ENCODE data around the gene ADAM10. TPM values are rescaled to one million over a fixed set of nuclear protein-coding genes. Genes with fewer than 3 reads are reported as not detected.

The ADAM10 gene
- total RNA-seq, 1 experiment from 2014 or later: 170 TPM

DNA sequence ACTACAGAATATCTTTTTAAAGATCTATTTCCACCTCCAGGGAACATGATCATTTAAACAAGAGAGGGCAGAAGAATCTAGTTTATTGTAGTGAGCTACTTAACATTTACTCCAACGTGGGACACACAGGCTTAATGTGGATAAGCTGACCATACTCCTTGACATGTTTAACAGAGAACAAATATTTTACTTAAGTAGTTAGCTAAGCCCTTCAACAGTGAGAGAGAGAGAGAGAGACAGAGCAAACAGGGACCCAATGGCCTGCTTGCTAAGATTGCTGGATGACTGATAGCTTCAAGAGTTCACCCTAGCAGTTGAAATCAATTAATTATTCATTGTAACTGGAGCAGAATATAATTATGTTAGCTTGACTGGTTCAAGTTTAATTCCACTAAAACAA lies 158.6 kb downstream of the ADAM10 start:
- CTCF ChIA-PET: interaction anchor here (0.6 to 2.2 kb wide), 2 partner anchors 14 to 173 kb away, joined by 3 to 4 read pairs; no protein-coding TSS in a partner anchor
- H3K36me3 ChIP-seq (ENCODE audit: control insufficient read depth, insufficient read depth, low read length): no peaks in the 10 kb centered on the region
- no peaks in the 10 kb centered on the region for H3K9me3 ChIP-seq
- no peaks in the 10 kb centered on the region for H3K27me3 Mint-ChIP-seq (ENCODE audit: insufficient read depth, unreplicated experiment)
- no peak for DNase-seq
- peak overlapping the region; percentile 51 for H3K4me3 Mint-ChIP-seq (ENCODE audit: unreplicated experiment)
- H3K36me3 Mint-ChIP-seq (ENCODE audit: insufficient read depth, unreplicated experiment): peaks cover 7% of the 10 kb centered on the region
- TF ChIP-seq, protein P1, sequence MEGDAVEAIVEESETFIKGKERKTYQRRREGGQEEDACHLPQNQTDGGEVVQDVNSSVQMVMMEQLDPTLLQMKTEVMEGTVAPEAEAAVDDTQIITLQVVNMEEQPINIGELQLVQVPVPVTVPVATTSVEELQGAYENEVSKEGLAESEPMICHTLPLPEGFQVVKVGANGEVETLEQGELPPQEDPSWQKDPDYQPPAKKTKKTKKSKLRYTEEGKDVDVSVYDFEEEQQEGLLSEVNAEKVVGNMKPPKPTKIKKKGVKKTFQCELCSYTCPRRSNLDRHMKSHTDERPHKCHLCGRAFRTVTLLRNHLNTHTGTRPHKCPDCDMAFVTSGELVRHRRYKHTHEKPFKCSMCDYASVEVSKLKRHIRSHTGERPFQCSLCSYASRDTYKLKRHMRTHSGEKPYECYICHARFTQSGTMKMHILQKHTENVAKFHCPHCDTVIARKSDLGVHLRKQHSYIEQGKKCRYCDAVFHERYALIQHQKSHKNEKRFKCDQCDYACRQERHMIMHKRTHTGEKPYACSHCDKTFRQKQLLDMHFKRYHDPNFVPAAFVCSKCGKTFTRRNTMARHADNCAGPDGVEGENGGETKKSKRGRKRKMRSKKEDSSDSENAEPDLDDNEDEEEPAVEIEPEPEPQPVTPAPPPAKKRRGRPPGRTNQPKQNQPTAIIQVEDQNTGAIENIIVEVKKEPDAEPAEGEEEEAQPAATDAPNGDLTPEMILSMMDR (IDR thresholded peaks at IDR 0.05; ENCODE audit: insufficient read depth in 1 of 2, low read depth in 1 of 2, low read length in 1 of 2, severe bottlenecking in 1 of 2, unreplicated experiment in 1 of 2): no peak
- peaks cover 56% of the 10 kb centered on the region for H3K4me1 ChIP-seq
- peaks cover 30% of the 10 kb centered on the region for H3K4me1 Mint-ChIP-seq (ENCODE audit: low read depth, unreplicated experiment)
- H3K27ac Mint-ChIP-seq (ENCODE audit: unreplicated experiment): peak overlapping the region; percentile 85
- H3K4me3 ChIP-seq (ENCODE audit: low read depth, low read length): no peak overlapping the region
- POLR2A ChIA-PET: interaction anchor here (0.5 to 0.7 kb wide), 3 partner anchors 159 to 203 kb away, joined by 3 to 4 read pairs (median 3); partner anchors contain the start of gene MINDY2
- no TSS peak for BruUV-seq (replicated peaks)
- H3K9me3 Mint-ChIP-seq (ENCODE audit: unreplicated experiment): no peaks in the 10 kb centered on the region
- intact Hi-C loops (cut with micrococcal nuclease; ENCODE audit: unreplicated experiment): loop anchor here (1.0 to 2.0 kb wide), 2 partner anchors 13 to 56 kb away; no protein-coding TSS in a partner anchor
- H3K27me3 ChIP-seq (replicated peaks; ENCODE audit: control insufficient read depth, insufficient read depth, low read length): no peaks in the 10 kb centered on the region

GRCh38 chr15:58590236-58590635 lies 159.3 kb downstream of the ADAM10 start:
- POLR2A ChIA-PET: no interaction called here
- TF ChIP-seq, protein P1 (IDR thresholded peaks at IDR 0.05; ENCODE audit: insufficient read depth in 1 of 2, low read depth in 1 of 2, low read length in 1 of 2, severe bottlenecking in 1 of 2, unreplicated experiment in 1 of 2): no peak

DNA sequence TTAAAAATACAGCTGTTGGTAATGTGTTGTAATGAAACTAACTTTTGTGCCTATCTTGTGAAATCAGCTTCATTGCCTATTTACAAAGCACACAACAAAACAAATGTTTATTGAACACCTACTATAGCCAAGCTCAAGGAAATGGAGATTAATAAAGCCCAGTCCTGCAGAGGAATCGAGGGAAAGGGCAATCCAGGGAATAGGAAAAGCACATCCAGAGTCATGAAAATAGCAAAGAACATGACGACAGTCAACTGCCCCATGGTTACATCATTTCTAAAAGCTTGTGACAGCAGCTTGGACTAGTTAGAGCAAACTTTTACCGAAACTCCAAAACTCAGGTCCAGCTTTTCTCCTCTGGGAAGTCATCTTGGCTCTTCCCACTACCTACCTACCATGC lies 160.5 kb downstream of the ADAM10 start:
- BruUV-seq (replicated peaks): no TSS peak

More at GRCh38 chr15:58590236-58590635, 159.3 kb downstream of the ADAM10 start:
- no TSS peak for BruUV-seq (replicated peaks)
- H3K36me3 Mint-ChIP-seq (ENCODE audit: insufficient read depth, unreplicated experiment): peaks cover 9% of the 10 kb centered on the region
- Histone ChIP-seq H3K36me3 (ENCODE audit: control insufficient read depth, insufficient read depth, low read length) (no peaks in the 10 kb centered on the region), H3K4me3 (ENCODE audit: low read depth, low read length) (no peak overlapping the region), H3K9me3 (no peaks in the 10 kb centered on the region), H3K4me1 (peaks cover 50% of the 10 kb centered on the region), H3K27me3 (replicated peaks; ENCODE audit: control insufficient read depth, insufficient read depth, low read length) (no peaks in the 10 kb centered on the region)
- H3K4me3 Mint-ChIP-seq (ENCODE audit: unreplicated experiment): peak overlapping the region; percentile 11
- H3K9me3 Mint-ChIP-seq (ENCODE audit: unreplicated experiment): no peaks in the 10 kb centered on the region
- H3K27me3 Mint-ChIP-seq (ENCODE audit: insufficient read depth, unreplicated experiment): no peaks in the 10 kb centered on the region
- peaks cover 30% of the 10 kb centered on the region for H3K4me1 Mint-ChIP-seq (ENCODE audit: low read depth, unreplicated experiment)
- DNase-seq: peak in 1 of 2 experiments; percentile 48
- CTCF ChIA-PET: interaction anchor here (0.6 to 2.2 kb wide), 2 partner anchors 14 to 173 kb away, joined by 3 to 4 read pairs; no protein-coding TSS in a partner anchor
- intact Hi-C loops (cut with micrococcal nuclease; ENCODE audit: unreplicated experiment): loop anchor here (1.0 to 2.0 kb wide), 2 partner anchors 14 to 55 kb away; no protein-coding TSS in a partner anchor
- peak overlapping the region; percentile 1 for H3K27ac Mint-ChIP-seq (ENCODE audit: unreplicated experiment)

More for the DNA sequence above, 160.5 kb downstream of the ADAM10 start:
- Mint-ChIP-seq H3K27ac (ENCODE audit: unreplicated experiment) (no peak overlapping the region), H3K36me3 (ENCODE audit: insufficient read depth, unreplicated experiment) (peaks cover 11% of the 10 kb centered on the region), H3K9me3 (ENCODE audit: unreplicated experiment) (peaks cover 8% of the 10 kb centered on the region), H3K4me3 (ENCODE audit: unreplicated experiment) (no peak overlapping the region), H3K4me1 (ENCODE audit: low read depth, unreplicated experiment) (peaks cover 30% of the 10 kb centered on the region), H3K27me3 (ENCODE audit: insufficient read depth, unreplicated experiment) (no peaks in the 10 kb centered on the region)
- intact Hi-C loops (cut with micrococcal nuclease; ENCODE audit: unreplicated experiment): loop anchor here (5.0 kb wide), 1 partner anchor 317 kb away; no protein-coding TSS in a partner anchor
- ChIA-PET CTCF (interaction anchor here (0.7 kb wide), 1 partner anchor 283 kb away, joined by 3 read pairs; no protein-coding TSS in a partner anchor), POLR2A (no interaction called here)
- DNase-seq: no peak
- Histone ChIP-seq H3K27me3 (replicated peaks; ENCODE audit: control insufficient read depth, insufficient read depth, low read length) (no peaks in the 10 kb centered on the region), H3K4me1 (peaks cover 50% of the 10 kb centered on the region), H3K9me3 (no peaks in the 10 kb centered on the region), H3K36me3 (ENCODE audit: control insufficient read depth, insufficient read depth, low read length) (no peaks in the 10 kb centered on the region), H3K4me3 (ENCODE audit: low read depth, low read length) (no peak overlapping the region)
- TF ChIP-seq, protein P1 (IDR thresholded peaks at IDR 0.05; ENCODE audit: insufficient read depth in 1 of 2, low read depth in 1 of 2, low read length in 1 of 2, severe bottlenecking in 1 of 2, unreplicated experiment in 1 of 2): no peak
